Measurements from ENCODE around the gene DOCK8. TPM values are rescaled to one million over a fixed set of nuclear protein-coding genes. Genes with fewer than 3 reads are reported as not detected.

The DOCK8 gene
- total RNA-seq, 4 donors from 2014 or later, result 6.7 to 28.5 (median 11.7) TPM

DNA sequence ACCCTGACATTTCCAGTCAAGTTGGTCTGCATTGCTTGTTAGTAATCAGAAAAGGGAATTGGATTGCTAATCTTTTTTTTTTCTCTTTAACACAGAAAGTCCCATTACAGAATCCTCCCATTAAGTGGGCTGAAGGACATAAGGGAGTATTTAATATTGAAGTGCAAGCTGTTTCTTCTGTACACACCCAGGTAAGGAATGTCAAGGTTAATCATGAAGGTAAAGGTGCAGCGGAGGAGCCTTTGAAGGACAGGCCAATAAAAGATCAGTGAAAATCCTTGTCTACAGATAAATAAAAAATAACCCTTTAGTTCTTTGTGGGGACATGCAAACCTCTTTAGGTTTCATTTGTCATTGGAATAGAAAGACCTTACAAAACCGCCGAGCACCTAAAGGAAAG, 161.4 kb downstream of the DOCK8 start:
- no peaks in the 10 kb centered on the region for H3K9me3 ChIP-seq
- H3K27ac ChIP-seq, result no peak overlapping the region
- H3K4me1 ChIP-seq, result no peaks in the 10 kb centered on the region
- no peak for TF ChIP-seq POLR2A (IDR thresholded peaks at IDR 0.05)
- TF ChIP-seq, protein P1, sequence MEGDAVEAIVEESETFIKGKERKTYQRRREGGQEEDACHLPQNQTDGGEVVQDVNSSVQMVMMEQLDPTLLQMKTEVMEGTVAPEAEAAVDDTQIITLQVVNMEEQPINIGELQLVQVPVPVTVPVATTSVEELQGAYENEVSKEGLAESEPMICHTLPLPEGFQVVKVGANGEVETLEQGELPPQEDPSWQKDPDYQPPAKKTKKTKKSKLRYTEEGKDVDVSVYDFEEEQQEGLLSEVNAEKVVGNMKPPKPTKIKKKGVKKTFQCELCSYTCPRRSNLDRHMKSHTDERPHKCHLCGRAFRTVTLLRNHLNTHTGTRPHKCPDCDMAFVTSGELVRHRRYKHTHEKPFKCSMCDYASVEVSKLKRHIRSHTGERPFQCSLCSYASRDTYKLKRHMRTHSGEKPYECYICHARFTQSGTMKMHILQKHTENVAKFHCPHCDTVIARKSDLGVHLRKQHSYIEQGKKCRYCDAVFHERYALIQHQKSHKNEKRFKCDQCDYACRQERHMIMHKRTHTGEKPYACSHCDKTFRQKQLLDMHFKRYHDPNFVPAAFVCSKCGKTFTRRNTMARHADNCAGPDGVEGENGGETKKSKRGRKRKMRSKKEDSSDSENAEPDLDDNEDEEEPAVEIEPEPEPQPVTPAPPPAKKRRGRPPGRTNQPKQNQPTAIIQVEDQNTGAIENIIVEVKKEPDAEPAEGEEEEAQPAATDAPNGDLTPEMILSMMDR (IDR thresholded peaks at IDR 0.05), result no peak
- H3K27me3 ChIP-seq, result no peaks in the 10 kb centered on the region
- H3K4me3 ChIP-seq, result no peak overlapping the region
- no peak for DNase-seq
- no peaks in the 10 kb centered on the region for H3K36me3 ChIP-seq
- intact Hi-C loops (cut with DNase I; ENCODE audit: low total_unique reads), result no loop called here

DNA sequence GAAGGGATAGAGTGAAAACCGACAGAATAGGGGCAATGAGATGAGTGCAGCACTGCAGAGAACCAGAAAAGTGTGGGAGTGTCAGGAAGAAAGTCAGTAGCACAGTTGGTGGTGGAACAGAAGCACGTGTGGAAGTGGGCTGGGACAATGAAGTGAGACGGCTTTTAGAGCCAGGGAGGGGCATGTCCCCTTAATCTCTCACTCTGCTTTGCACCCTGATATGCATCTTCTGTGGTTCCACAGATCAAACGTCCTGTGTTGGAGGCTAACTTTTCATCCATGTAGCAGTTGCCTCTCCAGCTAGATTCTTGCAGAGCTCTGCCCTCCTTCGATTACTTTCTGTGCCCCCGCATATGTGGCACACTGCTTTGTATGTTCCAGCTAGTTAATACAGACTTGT, 163.6 kb downstream of the DOCK8 start:
- no peak overlapping the region for H3K4me3 ChIP-seq
- no peak for DNase-seq
- no peak for TF ChIP-seq POLR2A (IDR thresholded peaks at IDR 0.05)
- TF ChIP-seq, protein P1 (IDR thresholded peaks at IDR 0.05), result no peak
- no peaks in the 10 kb centered on the region for H3K9me3 ChIP-seq
- H3K36me3 ChIP-seq, result no peaks in the 10 kb centered on the region
- intact Hi-C loops (cut with DNase I; ENCODE audit: low total_unique reads), result no loop called here
- H3K4me1 ChIP-seq, result no peaks in the 10 kb centered on the region
- H3K27me3 ChIP-seq, result no peaks in the 10 kb centered on the region
- H3K27ac ChIP-seq, result no peak overlapping the region

DNA sequence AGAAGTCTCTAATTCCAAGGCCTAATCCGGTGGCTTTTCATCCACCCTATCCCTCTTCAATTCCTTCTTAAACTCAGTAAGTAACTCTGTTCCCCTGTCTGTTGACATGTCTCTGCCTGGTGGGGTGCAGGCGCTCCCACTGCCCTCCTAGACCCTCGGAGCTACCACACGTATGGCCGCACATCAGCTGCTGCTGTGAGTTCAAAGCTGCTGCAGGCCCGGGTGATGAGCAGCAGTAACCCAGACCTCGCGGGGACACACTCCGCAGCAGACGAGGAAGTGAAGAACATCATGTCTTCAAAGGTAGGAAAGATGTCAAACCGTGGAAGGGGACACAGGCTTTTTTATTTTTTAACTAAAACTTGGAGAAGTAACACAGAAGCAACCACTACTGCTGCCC, 167.7 kb downstream of the DOCK8 start:
- Histone ChIP-seq H3K4me3 (no peak overlapping the region), H3K27ac (no peak overlapping the region), H3K9me3 (no peaks in the 10 kb centered on the region), H3K4me1 (no peaks in the 10 kb centered on the region), H3K27me3 (no peaks in the 10 kb centered on the region), H3K36me3 (no peaks in the 10 kb centered on the region)
- DNase-seq, result no peak
- TF ChIP-seq, protein P1 (IDR thresholded peaks at IDR 0.05), result no peak
- TF ChIP-seq POLR2A (IDR thresholded peaks at IDR 0.05), result no peak
- intact Hi-C loops (cut with DNase I; ENCODE audit: low total_unique reads), result loop anchor here (10.0 kb wide), 1 partner anchor 382 kb away; no protein-coding TSS in a partner anchor

DNA sequence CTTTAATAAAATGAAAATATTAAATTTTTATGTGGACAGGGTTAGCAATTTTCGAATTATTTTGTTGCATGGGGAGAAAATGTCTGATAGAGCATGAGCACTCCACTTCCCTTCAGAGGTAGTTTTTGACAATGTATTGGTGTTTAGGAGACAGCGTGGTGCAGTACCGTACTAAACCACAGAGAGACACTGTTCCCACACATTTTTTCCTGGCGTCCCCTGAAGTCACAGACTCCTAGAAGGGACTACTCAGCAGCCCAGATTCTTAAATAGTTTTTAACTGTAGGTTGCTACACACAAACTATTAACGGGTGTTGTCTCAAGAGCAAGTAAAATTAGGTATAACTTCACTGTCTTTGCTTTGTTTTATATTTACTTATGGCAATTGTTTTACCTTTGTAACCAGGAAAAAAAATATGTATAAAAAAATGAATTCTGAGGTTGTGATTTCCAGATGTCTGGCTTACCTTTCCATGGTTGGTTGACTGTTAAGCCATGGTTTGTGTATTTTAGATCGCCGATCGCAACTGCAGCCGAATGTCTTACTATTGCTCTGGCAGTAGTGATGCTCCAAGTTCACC, 171.2 kb downstream of the DOCK8 start:
- Histone ChIP-seq H3K27ac (no peak overlapping the region), H3K4me1 (no peaks in the 10 kb centered on the region), H3K4me3 (no peak overlapping the region), H3K9me3 (no peaks in the 10 kb centered on the region), H3K36me3 (no peaks in the 10 kb centered on the region), H3K27me3 (no peaks in the 10 kb centered on the region)
- TF ChIP-seq, protein P1 (IDR thresholded peaks at IDR 0.05), result peak; percentile 75 to 91 (median 84)
- TF ChIP-seq POLR2A (IDR thresholded peaks at IDR 0.05), result no peak
- intact Hi-C loops (cut with DNase I; ENCODE audit: low total_unique reads), result loop anchor here (10.0 kb wide), 1 partner anchor 379 kb away; no protein-coding TSS in a partner anchor
- DNase-seq, result peak; percentile 44 to 58

DNA sequence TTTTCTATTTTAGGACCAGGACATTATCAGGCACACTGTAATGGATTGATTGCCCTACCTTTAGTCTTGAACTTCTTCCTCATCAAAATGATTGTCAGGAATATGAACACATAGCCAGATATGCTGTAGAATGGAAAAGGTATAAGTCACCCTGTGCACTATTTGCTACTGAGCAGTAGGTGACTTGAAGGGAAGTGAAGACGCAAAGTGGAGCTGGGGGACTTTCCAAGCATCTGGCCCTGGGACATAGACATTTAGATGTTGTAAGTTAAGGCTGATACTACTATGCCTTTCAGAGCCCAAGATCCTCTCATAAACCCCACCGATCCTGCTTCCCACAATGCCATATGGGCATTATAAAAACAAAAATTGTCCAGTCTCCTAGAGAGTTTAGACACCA, 174.5 kb downstream of the DOCK8 start:
- intact Hi-C loops (cut with DNase I; ENCODE audit: low total_unique reads), result loop anchor here (10.0 kb wide), 1 partner anchor 376 kb away; no protein-coding TSS in a partner anchor
- no peaks in the 10 kb centered on the region for H3K27me3 ChIP-seq
- no peak overlapping the region for H3K4me3 ChIP-seq
- TF ChIP-seq, protein P1 (IDR thresholded peaks at IDR 0.05), result no peak
- no peak for TF ChIP-seq POLR2A (IDR thresholded peaks at IDR 0.05)
- no peak for DNase-seq
- no peaks in the 10 kb centered on the region for H3K9me3 ChIP-seq
- no peaks in the 10 kb centered on the region for H3K36me3 ChIP-seq
- H3K4me1 ChIP-seq, result no peaks in the 10 kb centered on the region
- no peak overlapping the region for H3K27ac ChIP-seq

All from uterus (tissue), 4 donors.